Right renal cortex interstitium (tissue), 3 donors: Measurements from ENCODE around the gene FCER1G. TPM values are rescaled to one million over a fixed set of nuclear protein-coding genes. Genes with fewer than 3 reads are reported as not detected.

Experiments
- DNase-seq, 3 donors: peaks; one replicate each; pipeline ENCODE4 v3.0.0-alpha.2; 2013; ENCODE audit warnings: low read depth in 3 of 3, low spot score in 2 of 3
- polyA plus RNA-seq, 3 donors: library from polyadenylated mRNA; unstranded; fragments of 120-200 nt; gene quantifications; one replicate each; pipeline ENCODE4 v1.2.1, GENCODE V29; 2013; ENCODE audit not compliant: insufficient read length in 3 of 3

FCER1G gene
- polyA plus RNA-seq, 3 donors = 13.8 to 15.6 (median 14.4) TPM

DNA sequence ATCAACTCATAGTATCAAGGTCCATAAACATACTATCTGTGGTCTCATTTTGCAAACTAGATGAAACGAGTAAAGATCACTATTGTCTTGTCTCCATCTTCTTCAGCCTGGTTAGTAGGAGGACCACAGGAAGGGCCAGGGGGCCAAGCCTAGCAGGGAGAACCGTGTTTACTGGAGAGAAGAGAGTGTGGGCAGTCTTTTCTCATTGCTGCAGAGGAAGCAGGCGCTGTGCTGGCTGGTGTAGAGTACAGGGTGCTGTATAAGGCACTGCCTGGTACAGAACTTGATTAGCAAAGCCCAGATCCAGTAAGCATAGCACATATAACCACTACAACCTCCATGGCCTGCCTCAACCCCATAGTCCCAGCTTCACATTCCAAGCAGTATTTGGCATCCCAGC lies 27.8 kb upstream of the FCER1G start:
- DNase-seq = no peak

DNA sequence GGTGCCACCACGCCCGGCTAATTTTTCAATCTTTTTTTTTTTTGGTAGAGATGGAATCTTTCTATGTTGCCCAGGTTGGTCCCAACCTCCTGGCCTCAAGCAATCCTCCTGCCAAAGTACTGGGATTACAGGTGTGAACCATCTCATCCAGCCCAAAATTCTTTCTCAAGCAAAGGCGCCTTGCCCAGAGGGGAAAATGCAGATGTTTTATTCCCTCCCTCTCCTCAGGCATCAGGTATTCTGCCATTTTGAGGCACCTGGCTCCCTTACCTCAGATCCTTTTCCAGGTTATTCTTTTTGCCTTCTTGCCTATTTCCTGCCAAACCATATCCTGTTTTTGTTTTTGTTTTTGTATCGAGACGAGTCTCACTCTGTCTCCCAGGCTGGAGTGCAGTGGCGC lies 26.7 kb upstream of the FCER1G start:
- no peak for DNase-seq

DNA sequence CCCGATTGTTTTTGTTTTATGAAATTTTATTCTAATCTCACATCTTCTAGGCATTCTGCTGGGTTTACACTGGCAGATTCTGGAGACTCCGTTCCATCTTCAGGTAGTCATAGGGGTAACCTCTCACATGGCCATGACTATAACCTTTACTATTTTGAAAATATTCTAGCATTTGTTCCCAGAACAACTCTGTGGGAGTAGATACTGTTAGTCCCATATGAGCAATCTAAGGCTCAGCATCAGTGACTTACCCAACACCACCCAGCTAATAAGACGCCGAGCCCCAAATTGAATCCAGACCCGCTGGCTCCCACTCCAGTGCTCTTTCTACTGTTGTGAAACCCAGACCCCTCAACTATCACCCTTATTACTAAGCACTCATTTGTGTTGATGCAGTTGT lies 26.1 kb upstream of the FCER1G start:
- DNase-seq = no peak

DNA sequence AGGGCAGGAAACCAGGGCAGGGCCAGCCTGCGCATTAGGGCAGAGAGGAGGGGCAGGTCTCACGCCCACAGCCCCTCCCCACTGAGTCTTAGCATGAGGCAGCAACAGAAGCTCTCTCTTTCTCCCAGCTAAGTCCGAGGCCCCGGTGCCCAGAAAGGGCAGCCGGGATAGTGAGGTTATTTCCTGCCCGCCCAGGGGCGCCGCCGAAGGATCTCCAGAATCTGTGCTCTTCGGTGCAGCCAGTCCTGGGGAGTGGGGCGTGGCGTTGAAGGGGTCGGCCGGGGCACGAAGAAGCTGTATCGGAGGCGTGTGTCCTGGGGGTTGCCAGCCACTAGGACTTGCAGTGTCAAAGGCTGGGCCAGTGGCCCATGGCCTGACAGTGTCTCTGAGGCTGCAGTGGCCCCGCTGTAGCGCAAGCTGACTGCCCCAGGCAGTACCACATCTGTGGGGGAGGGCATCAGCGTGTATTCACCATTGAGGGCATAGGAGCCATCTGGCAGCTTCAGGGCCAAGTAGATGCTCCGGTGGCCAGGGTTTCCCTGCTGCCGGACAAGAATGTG lies 24.1 kb upstream of the FCER1G start:
- DNase-seq = no peak

DNA sequence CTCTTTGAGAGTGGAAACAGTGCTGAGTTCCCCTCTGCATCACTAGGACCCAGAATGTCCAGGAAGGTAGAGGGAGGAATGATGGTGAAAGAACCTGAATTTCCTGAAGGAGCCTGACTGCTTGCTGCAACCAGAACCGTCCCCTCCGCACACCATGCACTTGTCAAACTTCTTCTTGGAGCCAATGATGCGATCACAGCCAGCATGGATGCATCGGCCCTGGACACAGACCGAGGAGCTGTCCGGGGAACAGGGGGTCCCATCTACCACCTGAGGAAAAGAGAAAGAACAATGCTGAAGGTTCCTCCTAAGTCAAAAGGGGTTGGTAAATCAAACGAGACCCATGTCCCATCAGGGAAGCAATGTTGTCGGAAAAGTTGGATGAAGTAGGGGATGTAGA lies 23.1 kb upstream of the FCER1G start:
- no peak for DNase-seq

DNA sequence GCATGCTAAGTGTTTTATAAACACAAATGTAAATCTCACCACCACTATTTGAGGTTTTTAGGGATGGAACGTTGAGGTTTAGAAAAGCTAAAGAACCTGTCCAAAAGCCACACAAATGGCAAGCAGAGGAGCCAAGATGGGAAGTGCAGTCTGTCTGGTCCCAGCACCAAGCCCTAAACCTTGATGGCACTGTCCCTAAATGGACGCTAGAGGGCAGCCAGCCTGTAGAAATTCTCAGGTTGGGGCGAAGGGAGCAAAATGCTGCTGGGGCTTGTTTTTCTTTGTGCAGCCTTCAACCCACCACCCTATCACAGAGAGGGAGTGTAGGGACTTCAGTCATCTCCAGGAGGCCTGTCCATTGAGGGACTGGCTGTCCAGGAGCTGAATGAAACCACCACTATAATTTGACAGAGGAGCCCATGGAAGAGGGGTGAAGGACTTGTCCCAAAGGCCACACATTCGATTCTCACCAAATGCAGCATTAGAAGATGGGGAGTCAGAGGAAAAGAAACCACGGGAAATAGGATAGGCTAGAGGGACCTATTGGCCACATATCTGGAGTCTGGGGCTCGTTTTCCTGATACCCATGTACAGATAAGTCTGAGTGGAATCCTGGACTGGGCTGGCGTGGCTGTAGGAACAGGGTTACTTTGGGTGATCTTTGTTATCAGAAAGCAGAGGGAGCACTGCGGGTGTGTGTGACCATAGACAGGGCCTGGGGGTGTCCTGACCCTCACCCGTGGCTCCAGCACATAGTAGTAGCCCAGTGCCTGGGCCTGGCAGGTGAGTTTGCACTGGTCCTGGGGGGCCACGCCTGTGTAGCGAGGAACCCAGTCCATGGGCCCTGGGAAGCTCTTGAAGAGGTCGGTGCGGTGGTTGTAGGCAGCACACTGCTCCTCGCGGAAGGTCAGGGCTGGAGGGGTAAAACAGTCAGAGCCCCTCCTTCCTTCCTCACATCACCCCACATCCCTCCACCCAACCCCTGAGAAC lies 22.3 kb upstream of the FCER1G start:
- no peak for DNase-seq

DNA sequence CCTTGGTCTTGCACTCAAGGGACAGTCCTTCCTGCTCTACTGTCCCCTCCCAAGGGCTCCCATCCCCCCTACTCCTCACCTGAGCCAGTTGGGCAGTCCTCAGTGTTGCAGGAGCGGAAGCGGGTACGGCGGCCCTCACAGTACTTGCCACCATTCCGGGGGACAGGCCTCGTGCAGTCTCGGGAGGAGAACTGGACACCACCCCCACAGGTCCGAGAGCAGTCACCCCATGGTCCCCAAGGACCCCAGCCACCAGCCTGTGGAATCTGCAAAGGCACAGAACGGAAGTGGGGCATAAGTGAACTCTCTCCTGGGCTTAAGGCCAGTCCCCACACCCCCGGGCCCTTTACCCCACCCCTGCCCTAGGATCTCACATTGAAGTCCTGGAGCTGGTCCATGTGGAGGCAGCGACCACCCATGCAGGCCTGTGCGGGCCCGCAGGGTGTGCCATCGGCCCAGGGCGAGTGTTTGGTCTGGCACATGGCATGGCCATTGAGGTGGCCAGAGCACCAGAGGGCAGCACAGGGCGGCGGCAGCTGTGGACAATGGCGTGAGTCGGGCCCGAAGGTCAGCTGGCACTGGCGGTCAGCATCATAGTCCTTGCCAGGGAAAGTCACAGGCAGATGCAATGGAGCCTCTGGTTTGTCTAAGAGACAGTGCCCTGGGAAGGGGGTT lies 21.4 kb upstream of the FCER1G start:
- no peak for DNase-seq

DNA sequence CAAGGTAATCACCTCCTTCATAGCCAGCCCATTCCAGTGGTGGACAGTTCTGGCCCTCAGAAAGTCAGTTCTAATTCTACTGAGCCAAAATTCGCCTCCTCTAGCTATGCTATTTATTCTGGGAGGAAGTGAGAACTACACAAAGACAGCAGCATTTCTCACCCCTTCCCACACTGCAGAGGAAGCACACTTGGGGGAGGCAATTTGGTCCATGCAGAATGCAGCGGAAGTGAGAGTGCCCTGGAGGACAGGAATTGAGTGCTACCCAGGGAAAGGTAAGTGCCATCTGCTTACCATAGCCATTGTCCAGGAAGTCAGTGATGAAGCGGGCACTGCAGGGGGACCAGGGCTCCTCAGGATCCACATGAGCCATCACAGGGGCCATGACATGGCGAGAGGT lies 19.9 kb upstream of the FCER1G start:
- no peak for DNase-seq

DNA sequence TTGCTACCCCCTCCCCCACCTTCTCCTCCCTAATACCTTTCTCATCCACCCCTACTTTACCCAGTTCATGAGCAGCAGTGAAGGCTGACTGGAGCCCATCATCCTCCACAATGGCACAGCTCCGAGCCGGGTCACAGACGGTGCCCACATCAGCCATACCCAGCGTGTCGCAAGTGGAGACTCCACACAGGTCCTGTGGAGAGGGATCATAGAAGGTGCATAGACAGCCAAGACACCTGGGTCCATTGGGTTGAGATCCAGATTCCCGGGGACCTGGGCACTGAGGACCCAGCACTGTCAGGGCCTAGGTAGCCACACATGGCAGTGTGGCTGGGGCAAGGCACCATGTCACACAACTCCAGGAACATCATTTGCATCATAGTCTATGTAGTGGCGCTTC lies 19.0 kb upstream of the FCER1G start:
- no peak for DNase-seq

DNA sequence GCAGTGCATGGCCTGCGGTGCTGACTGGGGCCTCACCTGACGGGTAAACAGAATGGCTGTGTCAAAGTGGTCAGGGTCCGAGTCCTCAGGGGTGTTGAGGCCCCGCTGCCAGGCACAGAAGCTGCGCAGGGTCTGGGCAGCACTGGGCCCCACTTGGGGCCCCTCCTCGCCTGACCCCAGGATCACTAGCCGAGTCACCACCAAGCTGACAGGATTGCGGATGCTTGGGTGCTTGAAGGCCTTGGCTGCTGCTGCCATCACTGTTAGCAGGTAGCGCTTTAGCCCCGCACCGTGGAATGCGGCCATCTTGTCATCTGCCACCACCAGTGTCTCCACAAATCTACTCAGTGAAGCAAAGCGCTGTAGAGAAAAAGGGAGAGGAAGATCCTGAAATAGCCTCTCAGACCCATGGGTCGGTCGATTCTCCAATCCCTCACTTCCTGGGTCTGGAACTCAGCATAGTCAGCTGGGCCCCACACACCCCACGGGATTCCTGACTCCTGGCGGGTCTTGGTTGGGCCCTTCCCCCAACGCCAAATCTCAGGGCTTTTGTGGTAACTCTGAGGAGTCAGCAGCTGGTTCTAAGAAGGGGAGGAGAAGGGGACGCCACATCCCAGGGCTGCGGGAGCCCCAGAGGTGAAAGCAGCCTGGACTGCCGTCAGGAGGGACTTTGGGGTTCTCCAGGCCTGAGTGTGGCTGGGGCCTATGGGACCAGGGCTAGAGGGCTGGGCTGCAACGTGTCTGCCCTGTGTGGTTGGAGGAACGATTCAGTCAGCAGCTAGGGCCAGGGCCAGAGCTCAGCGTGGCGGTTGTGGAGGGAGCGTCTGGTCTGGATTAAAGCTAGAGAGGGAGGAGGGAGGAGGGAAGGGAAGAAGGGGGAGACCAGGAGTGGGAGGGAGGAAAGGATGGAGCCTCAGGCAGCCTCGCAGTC lies 18.3 kb upstream of the FCER1G start:
- no peak for DNase-seq

DNA sequence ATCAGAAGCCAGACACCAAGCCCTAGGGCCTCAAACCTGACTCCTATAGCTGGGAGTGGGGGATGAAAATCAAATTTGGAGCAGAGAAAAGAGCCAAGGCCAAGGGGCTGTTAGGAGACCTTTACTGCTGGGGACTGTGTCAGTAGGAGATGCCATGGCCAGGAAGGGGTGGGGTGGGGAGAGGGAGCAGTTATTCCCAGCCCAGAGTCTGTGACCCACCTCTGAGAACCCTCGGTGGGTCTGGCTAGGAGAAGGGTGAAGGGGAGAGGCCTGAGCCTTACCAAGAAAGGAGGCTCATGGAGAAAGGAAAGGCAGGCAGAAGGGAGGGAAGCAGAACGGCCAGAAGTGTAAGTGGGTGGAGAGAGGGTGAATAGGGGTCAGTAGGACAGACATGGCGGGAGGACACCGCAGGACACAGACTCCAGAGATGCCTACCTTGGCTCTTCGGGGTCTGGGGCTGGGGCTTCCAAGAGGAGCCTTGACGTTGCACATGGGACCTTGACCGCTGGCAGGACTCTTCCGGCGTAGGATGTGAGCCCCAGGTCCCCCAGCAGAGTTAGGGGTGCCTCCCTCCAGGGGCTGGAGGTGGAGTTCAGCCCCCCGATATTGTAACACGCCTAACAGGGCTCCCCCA lies 17.4 kb upstream of the FCER1G start:
- no peak for DNase-seq

DNA sequence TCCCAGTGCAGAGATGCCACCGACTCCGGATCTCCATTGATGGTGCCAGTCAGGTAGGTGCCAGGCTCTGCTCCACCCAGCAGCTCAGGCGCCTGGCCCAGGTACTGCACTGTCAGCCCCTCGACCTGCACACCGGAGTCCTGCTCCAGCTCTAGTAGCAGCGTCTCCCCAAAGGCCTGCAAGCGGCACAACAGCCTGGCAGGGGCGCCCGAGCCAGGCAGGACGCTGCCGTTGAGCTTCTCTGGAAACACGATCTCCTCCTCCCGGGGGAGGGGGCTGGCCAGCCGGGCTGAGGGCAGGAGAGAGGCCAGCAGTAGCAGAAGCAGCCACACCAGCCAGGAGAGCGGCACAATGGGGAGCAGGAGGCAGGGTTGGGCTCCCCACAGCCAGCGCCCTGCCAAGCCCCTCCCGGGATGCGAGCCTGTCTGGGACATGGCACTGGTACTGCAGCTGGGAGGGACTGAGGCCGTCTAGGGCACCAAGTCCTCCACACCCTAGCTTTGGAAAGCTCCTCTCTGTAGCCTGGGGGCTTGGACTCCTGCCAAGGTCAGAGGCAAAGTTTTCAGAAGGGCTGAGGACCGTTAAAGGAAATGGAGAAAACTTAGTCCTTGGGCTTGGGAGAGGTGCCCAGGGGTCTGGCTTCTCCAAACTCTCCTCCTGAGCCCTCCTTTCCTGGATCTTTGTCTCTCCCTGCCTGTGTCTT lies 16.8 kb upstream of the FCER1G start:
- DNase-seq = no peak

DNA sequence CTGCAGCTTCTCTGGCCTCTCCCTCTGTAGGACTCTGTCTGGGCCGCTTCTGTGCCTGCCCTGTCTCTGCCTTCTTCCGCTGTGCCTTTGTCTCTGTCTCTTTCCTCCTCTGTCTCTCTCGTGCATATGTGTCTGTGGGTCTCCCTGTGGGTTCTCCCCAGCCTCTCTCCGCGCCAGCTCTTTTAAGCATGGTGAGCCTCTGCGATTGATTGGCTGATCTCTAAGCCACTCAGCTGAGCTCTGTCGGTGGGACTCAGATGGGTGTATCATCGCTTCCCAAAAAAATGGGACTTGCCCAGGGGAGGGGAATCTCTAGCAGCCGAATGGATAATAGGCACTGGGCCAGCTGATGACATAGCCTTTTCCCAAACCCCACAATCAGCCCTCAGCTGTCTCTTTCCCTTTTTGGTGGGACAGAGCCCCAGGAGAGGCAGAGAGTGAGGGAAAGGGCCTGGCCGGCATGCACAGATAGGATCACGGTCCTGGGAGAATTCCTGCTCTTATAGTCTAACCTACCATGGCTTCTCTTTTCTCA lies 16.1 kb upstream of the FCER1G start, which contains the start of gene ADAMTS4:
Gene ADAMTS4, minus strand, starts transcription at position 158 of the 535 bp plus-strand sequence. CDS start 427 bp downstream, outside the sequence.
- no peak for DNase-seq

DNA sequence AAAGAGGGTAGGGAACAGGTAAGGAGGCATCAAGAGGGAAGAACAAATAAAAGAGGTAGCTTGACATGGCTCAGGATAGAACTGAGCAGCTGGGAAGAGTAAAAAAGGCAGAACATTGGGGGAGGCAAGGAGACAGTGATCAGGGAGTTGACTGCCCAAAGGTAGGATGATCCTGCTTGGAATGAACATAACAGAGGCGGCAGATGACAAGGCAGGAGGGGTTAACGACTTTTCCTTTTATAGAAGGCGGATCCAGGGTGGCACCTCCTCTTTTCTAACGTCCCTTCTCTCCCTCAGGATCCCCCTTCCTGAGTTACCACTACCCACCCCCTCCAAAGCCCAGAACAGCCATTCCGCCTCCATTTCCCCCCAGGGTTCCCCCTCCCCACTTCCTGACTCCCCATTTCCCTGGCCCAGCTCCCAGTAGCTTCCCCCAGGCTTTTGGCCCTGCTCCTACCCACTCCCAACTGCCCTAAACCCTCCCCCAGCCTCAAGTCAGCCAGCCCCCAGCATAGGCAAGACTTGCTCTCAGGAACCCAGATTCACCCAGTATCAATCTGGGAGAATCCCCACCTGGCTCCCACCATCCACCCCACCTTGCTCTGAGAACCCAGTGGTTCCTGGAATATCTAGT lies 15.5 kb upstream of the FCER1G start:
- DNase-seq = no peak

DNA sequence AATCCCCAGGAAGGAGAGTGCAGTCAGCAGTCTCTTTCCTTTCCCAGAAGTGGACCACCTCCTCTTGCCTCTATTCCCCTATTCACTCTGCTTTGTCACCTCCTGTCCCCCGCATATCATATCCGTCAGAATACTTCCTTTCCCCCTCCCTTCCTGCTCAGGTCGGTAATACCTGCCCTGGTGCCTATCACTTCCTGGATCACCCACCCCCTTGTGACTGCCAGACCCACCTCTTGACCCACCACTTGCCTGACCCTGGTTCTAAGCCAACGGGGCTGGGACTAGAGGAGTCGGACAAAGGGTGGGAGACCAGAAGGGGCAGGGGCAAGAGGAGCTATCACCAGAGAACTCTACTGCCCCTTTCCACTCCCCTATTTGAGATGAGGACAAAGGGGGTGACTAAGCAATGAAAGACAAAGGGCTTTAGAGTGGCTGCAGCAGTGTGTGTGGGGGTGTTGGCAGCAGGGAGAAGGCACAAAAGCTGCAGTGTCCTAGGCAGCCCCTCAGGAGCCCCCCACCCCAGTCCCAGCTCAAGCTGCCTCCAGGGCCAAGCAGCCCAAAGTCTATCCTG lies 14.6 kb upstream of the FCER1G start:
- no peak for DNase-seq

DNA sequence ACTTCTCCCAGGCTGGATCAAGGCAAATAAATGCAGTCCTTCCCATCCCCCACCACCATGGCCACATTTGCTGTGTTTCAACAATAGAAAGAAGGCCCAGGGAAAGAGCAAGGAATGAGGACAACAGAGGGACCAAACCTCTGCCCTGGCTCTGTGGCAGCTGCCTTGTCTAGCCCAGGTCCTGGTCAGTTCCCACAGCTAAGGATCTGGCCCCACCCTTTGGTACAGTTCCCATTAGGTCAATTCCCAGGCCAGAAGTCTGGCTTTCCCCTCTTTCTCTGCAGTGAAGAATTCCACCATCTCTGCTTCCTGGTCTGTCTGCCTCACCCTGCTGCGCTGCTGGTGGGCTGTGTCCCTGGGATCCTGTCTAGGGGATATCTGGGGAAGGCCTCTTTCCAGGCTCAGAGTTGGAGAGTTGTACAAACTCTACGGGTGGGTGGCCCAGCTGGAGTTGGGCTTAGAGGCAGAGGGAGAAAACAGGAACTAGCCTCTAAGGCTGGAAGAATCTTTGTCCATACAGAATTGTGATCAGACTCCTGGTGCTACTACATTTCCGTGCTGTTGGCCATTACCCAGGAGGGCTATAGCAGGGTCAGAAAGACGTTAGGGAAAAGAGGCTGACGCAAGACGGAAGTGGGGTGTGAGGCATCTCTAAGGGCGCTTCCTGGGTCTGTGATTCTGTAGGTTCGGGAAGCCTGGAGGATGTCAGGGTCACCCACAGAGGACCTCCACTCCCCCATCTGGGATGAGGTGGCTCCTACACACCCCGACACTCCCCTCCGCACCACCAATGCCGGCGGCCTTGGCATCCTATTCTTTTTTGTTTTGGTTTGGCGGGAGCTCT lies 13.9 kb upstream of the FCER1G start:
- DNase-seq = no peak
